Gastrocnemius medialis (tissue), 4 donors: ENCODE data around the gene LMX1B. TPM values are rescaled to one million over a fixed set of nuclear protein-coding genes. Genes with fewer than 3 reads are reported as not detected.
"Not testable (repeated sequence)": the region's sequence is repeated elsewhere in the genome, so short reads cannot be mapped to it uniquely, and the experiment has no call there.

Experiments used
- ATAC-seq, 2 donors: fragments of 150-250 bp; one replicate each; pipeline ENCODE4 v1.9.1; 2016
- DNase-seq, 2 donors: peaks; one replicate each; pipeline ENCODE4 v3.0.0-alpha.2; 2019
- H3K27ac ChIP-seq, 4 donors: fragments of 200-600 bp; sonication (generic); 1 replicate in 1 of 4; 2 replicates in 3 of 4; pipeline ENCODE4 v1.5.1; 2016 to 2018; ENCODE audit warnings: mild to moderate bottlenecking in 2 of 4, moderate library complexity in 1 of 4
- H3K27me3 ChIP-seq, 3 donors: fragments of 200-600 bp; sonication (generic) in 2 of 3; 1 replicate in 1 of 3; 2 replicates in 2 of 3; pipeline versions ENCODE4 v1.5.1 to v1.6.0; 2016 to 2019; ENCODE audit warnings: mild to moderate bottlenecking in 1 of 3, moderate library complexity in 1 of 3
- H3K36me3 ChIP-seq, 2 donors: fragments of 200-600 bp; sonication (generic) in 1 of 2; one replicate each; pipeline ENCODE4 v1.5.1; 2017 to 2018
- H3K4me1 ChIP-seq, 2 donors: fragments of 200-600 bp; sonication (generic) in 1 of 2; one replicate each; pipeline ENCODE4 v1.5.1; 2016 to 2017; ENCODE audit warnings: mild to moderate bottlenecking in 2 of 2
- H3K4me3 ChIP-seq, 4 donors: fragments of 200-600 bp; sonication (generic) in 3 of 4; 1 replicate in 1 of 4; 2 replicates in 3 of 4; pipeline ENCODE4 v1.5.1; 2016 to 2019; ENCODE audit warnings: mild to moderate bottlenecking in 2 of 4
- H3K9me3 ChIP-seq, 3 donors: fragments of 200-600 bp; sonication (generic) in 2 of 3; 1 replicate in 1 of 3; 2 replicates in 2 of 3; pipeline ENCODE4 v1.5.1; 2016 to 2019
- POLR2A ChIP-seq, 2 donors: fragments of 450-650 bp; IDR thresholded peaks; one replicate each; pipeline ENCODE4 v1.6.1; 2017; ENCODE audit warnings: antibody characterized with exemption in 2 of 2, mild to moderate bottlenecking in 2 of 2, moderate library complexity in 2 of 2
- in situ Hi-C, 4 donors: fragments of 200-750 bp; cut with MboI; loops; one replicate each; pipeline versions ENCODE4 v1.15.0 to v1.8.0; 2017; ENCODE audit warnings: low sequenced_read_pairs in 4 of 4
- intact Hi-C: fragments of 100-400 bp; cut with DNase I; formaldehyde crosslinking; loops from one replicate; pipeline ENCODE4 v1.15.1; 2023; ENCODE audit warnings: low total_unique reads
- total RNA-seq, 4 donors: library from RNA; depleted of rRNA; stranded (reverse); fragments of >200 nt; gene quantifications; one replicate each; pipeline versions ENCODE4 v1.1.0 to v1.2.3, GENCODE V29; 2016
- TF ChIP-seq, protein P1 (sequence below), 5 experiments: fragments of 450-650 bp in 3 of 5; fragments of 200-600 bp in 2 of 5; sonication (generic) in 2 of 5; IDR thresholded peaks in 4 of 5; conservative IDR thresholded peaks in 1 of 5; 1 replicate in 4 of 5; 2 replicates in 1 of 5; pipeline ENCODE4 v1.5.1; 2016 to 2019; ENCODE audit warnings: antibody characterized with exemption in 5 of 5, mild to moderate bottlenecking in 3 of 5, moderate library complexity in 3 of 5

Gene LMX1B
- total RNA-seq, 4 donors from 2014 or later: 0.31 to 0.46 (median 0.35) TPM; not detected in 1

DNA sequence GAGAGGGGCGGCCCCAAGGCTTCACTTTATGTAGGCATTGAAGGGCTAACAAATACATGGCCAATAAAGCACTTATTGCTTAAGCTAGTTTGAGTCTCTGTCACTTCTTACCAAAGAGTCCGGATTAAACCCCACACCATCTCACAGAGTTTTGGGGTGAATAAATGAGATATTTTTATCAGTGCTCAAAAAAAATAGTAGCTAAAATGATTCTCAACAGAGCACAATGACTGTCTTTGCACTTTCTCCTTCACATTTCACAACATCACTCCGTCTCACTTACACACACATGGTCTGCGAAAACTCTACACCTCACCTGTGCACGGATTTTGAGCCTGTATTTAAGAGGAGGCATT lies 92.9 kb downstream of the LMX1B start:
- in situ Hi-C loops: loop anchor here in 2 of 4 donors (5.0 kb wide), 2 partner anchors 71 to 76 kb away; no protein-coding TSS in a partner anchor
- intact Hi-C loops: no loop called here
- Histone ChIP-seq H3K27me3 (peaks cover 11 to 21% (median 14%) of the 10 kb centered on the region in 3 donors), H3K9me3 (no peaks in the 10 kb centered on the region), H3K4me3 (no peak overlapping the region), H3K4me1 (peaks cover 0 to 10% of the 10 kb centered on the region in 2 donors), H3K36me3 (no peaks in the 10 kb centered on the region), H3K27ac (no peak overlapping the region)
- no peak for DNase-seq
- no peak for TF ChIP-seq POLR2A (IDR thresholded peaks at IDR 0.05)
- TF ChIP-seq, protein P1, sequence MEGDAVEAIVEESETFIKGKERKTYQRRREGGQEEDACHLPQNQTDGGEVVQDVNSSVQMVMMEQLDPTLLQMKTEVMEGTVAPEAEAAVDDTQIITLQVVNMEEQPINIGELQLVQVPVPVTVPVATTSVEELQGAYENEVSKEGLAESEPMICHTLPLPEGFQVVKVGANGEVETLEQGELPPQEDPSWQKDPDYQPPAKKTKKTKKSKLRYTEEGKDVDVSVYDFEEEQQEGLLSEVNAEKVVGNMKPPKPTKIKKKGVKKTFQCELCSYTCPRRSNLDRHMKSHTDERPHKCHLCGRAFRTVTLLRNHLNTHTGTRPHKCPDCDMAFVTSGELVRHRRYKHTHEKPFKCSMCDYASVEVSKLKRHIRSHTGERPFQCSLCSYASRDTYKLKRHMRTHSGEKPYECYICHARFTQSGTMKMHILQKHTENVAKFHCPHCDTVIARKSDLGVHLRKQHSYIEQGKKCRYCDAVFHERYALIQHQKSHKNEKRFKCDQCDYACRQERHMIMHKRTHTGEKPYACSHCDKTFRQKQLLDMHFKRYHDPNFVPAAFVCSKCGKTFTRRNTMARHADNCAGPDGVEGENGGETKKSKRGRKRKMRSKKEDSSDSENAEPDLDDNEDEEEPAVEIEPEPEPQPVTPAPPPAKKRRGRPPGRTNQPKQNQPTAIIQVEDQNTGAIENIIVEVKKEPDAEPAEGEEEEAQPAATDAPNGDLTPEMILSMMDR (IDR thresholded peaks at IDR 0.05 in 4 of 5, conservative IDR thresholded peaks at IDR 0.05 in 1 of 5): no peak
- no peak for ATAC-seq

DNA sequence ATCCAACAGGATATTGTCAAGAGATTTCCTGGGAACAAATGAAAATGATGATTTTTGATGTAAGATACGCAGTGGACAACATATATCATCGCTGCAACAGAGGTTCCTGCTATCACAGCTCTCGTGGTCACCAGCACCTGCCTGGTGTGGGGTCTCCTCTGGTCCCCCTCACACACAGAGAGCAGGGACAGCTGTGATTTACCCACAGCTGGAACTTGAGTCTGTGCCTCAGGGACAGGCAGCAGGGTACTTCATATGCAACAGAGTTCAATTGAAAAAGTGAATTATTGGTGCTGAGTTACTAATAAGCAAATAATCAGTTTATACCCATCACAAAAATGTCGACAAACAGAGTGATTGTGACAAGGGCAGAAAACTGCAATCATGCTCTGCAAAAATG lies 93.4 kb downstream of the LMX1B start:
- ATAC-seq: no peak
- Histone ChIP-seq H3K4me1 (peaks cover 0 to 10% of the 10 kb centered on the region in 2 donors), H3K27ac (no peak overlapping the region), H3K36me3 (no peaks in the 10 kb centered on the region), H3K9me3 (no peaks in the 10 kb centered on the region), H3K27me3 (peaks cover 11 to 20% (median 14%) of the 10 kb centered on the region in 3 donors), H3K4me3 (no peak overlapping the region)
- no peak for DNase-seq
- intact Hi-C loops: no loop called here
- TF ChIP-seq POLR2A (IDR thresholded peaks at IDR 0.05): no peak
- TF ChIP-seq, protein P1 (IDR thresholded peaks at IDR 0.05 in 4 of 5, conservative IDR thresholded peaks at IDR 0.05 in 1 of 5): no peak
- in situ Hi-C loops: loop anchor here in 2 of 4 donors (5.0 kb wide), 2 partner anchors 70 to 75 kb away; no protein-coding TSS in a partner anchor

DNA sequence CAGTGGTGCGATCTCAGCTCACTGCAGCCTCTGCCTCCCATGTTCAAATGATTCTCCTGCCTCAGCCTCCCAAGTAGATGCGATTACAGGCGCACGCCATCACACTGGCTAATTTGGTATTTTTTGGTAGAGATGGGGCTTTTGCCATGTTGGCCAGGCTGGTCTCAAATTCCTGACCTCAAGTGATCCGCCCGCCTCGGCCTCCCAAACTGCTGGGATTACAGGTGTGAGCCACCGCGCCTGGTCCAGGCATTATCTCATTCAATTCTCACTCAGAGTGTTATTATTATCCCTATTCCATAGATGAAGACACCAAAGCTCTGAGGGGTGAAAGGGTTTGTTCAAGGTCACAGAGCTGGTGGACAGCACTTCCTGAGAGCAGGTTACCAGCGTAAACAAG lies 94.0 kb downstream of the LMX1B start:
- intact Hi-C loops, H3K9me3 ChIP-seq, ATAC-seq, DNase-seq, H3K27ac ChIP-seq, H3K4me3 ChIP-seq, H3K36me3 ChIP-seq: not testable (repeated sequence)
- peaks cover 0 to 10% of the 10 kb centered on the region in 2 donors for H3K4me1 ChIP-seq
- in situ Hi-C loops: loop anchor here in 2 of 4 donors (5.0 kb wide), 2 partner anchors 70 to 75 kb away; no protein-coding TSS in a partner anchor
- H3K27me3 ChIP-seq: peaks cover 8 to 14% (median 9%) of the 10 kb centered on the region in 3 donors

DNA sequence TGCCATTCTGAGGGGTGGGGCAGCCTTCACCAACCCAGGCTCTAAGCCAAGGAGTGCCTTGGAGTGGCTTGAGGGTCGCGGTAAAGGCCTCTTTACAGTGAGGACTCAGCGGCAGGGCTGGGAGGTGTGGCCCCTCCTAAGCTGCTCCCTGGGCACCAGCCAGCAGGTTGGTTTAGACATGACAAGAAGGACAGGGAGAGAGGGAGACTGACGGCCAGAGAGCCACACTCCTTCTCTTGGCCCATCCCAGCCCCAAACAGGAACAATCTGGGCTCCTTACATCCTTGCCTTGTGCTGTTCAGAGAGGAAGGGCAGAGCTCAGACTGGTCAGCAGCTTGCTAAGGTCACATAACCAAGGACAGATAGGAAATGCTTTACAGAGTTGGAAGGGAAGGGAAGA lies 94.5 kb downstream of the LMX1B start:
- ATAC-seq (no peak), DNase-seq (no peak)
- intact Hi-C loops: no loop called here
- in situ Hi-C loops: loop anchor here in 2 of 4 donors (5.0 kb wide), 2 partner anchors 69 to 74 kb away; no protein-coding TSS in a partner anchor
- TF ChIP-seq, protein P1 (IDR thresholded peaks at IDR 0.05 in 4 of 5, conservative IDR thresholded peaks at IDR 0.05 in 1 of 5): no peak
- TF ChIP-seq POLR2A (IDR thresholded peaks at IDR 0.05): no peak
- Histone ChIP-seq H3K9me3 (no peaks in the 10 kb centered on the region), H3K27me3 (peaks cover 4 to 9% (median 4%) of the 10 kb centered on the region in 3 donors), H3K4me1 (peaks cover 0 to 10% of the 10 kb centered on the region in 2 donors), H3K4me3 (no peak overlapping the region), H3K27ac (no peak overlapping the region), H3K36me3 (no peaks in the 10 kb centered on the region)

DNA sequence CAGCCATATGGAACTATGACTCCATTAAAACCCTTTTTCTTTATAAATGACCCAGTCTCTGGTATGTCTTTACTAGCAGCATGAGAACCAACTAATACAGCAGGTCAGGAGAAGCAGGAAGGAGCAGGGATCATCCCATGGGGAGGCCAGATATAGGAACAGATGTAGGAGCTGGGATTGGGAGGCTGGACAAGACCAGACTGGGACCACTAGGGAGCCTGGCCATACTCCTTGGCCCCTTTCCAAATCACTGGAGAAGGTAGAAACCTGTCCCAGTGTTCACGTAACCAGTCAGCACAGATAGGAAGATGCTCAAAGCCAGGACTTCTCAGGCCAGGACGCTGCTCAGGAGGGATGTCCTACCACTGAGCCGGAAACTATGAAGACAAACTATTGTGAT lies 95.5 kb downstream of the LMX1B start:
- peaks cover 0 to 10% of the 10 kb centered on the region in 2 donors for H3K4me1 ChIP-seq
- H3K9me3 ChIP-seq: no peaks in the 10 kb centered on the region
- TF ChIP-seq, protein P1 (IDR thresholded peaks at IDR 0.05 in 4 of 5, conservative IDR thresholded peaks at IDR 0.05 in 1 of 5): no peak
- no peak for TF ChIP-seq POLR2A (IDR thresholded peaks at IDR 0.05)
- peaks cover 0 to 4% (median 0%) of the 10 kb centered on the region in 3 donors for H3K27me3 ChIP-seq
- ATAC-seq: no peak
- intact Hi-C loops: no loop called here
- no peak for DNase-seq
- H3K27ac ChIP-seq: no peak overlapping the region
- in situ Hi-C loops: loop anchor here in 2 of 4 donors (5.0 kb wide), 2 partner anchors 68 to 73 kb away; no protein-coding TSS in a partner anchor
- no peak overlapping the region for H3K4me3 ChIP-seq
- no peaks in the 10 kb centered on the region for H3K36me3 ChIP-seq
